GM18520 (cell line): ENCODE results near the gene ETV6.

ENCODE experiments used
- ATAC-seq: cut with Tn5 transposase; IDR thresholded peaks from one replicate; pipeline ENCODE4 v1.9.1; 2021; ENCODE audit not compliant: unreplicated experiment

The ETV6 gene

GRCh38 chr12:11693601-11694000, 44.1 kb downstream of the ETV6 start:
- no peak for ATAC-seq

DNA sequence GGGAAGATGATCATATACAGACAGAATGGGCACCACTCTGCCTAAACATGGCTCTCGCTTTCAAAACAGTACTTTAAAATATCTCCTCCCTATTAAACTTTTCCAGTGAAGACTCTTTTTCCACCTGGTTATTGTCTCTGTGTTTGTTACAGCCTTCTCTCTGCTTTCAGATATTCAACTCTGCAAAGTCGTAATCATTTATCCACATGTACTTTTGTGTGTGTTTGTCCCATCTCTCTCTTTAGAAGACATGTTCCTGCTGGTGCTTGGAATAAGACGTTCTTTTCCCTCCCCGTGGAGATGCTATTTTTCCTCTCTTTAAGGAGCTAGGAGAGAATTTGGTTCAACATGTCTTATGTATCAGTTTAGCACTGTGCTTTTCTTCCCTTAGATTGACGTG, 45.1 kb downstream of the ETV6 start:
- no peak for ATAC-seq

DNA sequence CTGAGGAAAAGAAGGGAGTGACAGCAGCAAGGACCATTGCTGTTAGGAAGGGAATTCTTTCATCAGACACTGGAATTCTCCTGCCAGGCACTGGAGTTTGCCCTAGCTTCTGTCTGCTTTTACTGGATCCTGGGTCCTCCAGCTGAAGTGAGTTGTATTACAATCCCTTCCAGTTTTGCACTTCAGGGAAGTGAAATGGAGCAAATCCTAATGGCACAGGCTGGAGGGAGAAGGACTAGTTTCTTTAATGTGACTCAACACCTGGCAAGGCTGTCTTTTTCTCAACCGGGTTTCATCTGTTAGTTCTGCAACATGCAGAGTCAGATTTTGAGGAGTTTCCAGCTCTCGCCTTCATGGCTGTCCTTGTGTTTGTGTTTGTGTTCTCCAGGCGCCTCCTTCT, 45.8 kb downstream of the ETV6 start:
- no peak for ATAC-seq

GRCh38 chr12:11696084-11696483, 46.6 kb downstream of the ETV6 start:
- ATAC-seq = no peak

DNA sequence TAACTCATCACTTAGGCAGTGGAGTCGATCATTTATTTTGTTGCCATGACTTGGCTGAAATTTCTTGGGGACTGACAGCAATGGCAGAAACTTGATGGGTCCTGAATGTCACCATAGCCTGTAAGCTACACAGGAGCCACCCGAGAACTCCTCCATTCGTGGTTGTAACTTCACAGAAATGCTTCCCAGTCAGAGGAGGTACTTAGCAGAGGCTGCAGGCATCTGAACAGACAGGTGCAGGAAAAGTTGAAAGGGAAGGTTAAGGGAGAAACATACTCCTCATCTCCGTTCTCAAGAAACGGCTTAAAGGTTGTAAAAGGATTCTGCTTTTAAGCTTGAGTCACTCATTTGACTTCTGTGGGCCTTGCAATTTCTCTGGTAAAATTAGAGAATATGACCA, 47.7 kb downstream of the ETV6 start:
- no peak for ATAC-seq

GRCh38 chr12:11697670-11698387, 48.4 kb downstream of the ETV6 start:
- no peak for ATAC-seq

DNA sequence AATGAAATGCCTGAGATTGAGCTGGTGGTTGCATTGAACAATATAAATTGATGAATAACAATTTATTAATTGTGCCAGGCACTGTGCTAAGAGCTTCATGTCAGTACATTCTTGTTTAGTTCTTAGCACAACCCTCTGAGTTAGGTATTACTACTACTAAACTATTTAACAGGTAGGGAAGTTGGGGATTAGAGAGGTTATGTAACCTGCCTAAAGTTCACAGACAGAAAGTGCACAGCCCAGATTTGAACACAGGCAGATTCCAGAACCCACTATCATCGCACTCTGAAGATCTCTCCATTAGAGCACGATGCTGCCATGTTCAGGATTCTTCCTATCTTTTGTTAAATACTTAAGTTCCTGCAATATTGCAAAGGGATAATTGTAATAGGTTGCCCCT, 49.3 kb downstream of the ETV6 start:
- no peak for ATAC-seq

DNA sequence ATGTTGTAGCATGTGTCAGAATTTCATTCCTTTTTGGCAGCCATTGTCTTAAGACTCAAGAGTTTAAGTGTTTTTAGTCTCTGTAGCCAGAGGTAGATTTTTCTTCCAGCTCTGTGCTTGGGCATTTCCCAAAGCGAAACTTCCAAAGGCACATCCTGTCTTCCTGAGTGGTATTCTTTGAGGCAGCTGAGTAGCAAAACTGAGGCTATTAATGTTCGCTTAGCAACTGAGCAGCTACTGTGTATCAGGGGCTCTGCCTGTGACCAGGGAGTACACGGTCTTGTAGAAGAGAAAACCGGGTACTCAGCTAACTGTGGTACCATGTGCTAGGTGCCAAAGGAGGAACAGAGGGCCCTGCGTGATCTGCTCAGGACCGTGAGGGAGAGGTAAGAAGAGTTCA, 52.0 kb downstream of the ETV6 start:
- no peak for ATAC-seq

GRCh38 chr12:11702959-11703358, 53.5 kb downstream of the ETV6 start:
- no peak for ATAC-seq

DNA sequence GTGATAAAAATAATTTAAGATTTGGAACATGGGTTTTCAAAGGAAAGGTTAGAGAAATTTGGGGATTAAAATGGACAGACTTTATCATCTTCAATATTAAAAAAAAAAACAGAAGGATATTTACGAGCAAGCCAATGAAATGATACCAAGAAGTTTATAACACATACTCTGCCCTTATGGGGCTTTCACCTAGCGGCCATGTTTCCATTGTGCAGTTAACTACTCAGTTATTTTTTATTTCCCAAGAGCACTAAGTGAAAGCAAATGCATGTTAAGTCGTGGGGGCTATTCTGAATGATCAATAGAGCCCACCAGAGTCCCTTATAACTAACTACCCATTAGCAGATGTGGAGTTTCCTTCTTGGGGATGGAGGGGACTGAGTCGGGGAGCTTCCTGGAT, 53.9 kb downstream of the ETV6 start:
- ATAC-seq = no peak

- no peak for ATAC-seq
Measured at GRCh38 chr12:11704089-11704488, 54.6 kb downstream of the ETV6 start.

DNA sequence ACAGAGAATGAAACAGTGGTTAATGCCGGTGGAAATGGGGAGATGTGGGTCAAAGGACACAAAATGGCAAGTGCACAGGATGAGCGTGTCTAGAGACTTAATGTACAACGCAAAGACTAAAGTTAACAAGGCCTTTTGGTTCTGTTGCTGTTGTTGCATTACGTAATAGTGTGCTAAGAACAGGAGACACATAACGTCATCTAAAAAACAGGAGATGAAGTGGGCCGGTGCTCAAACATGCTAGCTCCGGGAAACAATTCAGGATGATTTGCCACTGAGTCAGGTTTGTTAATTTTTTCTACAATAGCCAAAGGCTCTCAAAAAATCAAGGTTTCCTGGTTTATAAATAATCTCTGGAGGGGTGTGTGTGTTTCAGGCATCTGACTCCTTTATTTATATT, 55.5 kb downstream of the ETV6 start:
- ATAC-seq = no peak

GRCh38 chr12:11706509-11707379, 57.3 kb downstream of the ETV6 start:
- ATAC-seq = no peak

- no peak for ATAC-seq
Measured at GRCh38 chr12:11707535-11707934, 58.1 kb downstream of the ETV6 start.

DNA sequence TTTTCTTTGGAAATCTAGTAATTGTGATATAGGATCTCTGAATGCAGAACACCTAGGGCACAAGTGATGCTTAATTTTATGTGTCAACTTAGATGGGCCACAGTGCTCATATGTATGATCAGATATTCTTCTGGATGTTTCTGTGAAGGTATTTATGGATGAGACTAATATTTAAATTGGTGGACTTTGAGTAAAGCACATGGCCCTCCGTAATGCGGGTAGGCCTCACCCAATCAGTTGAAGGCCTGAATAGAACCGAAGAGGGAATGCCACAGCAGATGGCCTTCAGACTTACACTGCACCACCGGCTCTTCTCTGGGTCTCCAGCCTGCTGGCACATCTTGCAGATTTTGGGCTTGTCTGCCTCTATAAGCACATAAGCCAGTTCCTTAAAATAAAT, 60.0 kb downstream of the ETV6 start:
- no peak for ATAC-seq

DNA sequence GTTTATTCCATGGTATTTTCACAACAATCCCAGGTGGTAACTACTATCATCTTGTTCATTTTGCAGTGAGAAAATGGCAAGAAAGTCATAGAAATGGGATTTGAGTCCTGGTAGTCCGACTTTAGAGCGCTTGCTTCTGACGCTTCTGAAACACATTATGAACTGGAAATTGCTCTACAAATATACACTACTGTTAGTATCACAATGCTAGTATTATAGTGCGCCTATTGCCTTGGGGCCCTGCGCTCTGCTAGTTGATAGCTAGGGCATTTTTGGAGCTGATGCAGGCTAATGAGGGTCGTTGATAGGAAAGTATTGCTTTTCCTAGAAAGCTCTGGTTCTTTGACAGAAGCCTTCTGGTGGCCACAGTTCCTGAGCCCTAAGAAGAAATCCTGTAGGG, 61.0 kb downstream of the ETV6 start:
- no peak for ATAC-seq

- no peak for ATAC-seq
Measured at GRCh38 chr12:11710906-11711305, 61.4 kb downstream of the ETV6 start.

GRCh38 chr12:11711651-11712327, 62.3 kb downstream of the ETV6 start:
- no peak for ATAC-seq

DNA sequence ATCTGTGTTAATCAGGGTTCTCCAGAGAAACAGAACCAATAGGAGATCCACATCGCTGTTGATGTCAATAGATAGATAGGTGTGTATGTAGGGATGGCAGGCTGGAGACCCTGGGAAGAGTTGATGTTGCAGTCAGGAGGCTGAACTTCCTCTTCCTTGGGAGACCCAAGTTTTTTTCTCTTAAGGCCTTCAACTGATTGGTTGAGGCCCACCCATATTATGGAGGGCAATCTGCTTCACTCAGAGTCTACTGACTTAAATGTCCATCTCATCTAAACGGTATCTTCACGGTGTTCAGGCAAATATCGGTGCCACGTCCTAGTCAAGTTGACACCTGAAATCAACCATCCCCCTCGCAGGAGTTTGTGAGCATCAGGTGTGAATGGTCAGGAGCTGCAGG, 63.0 kb downstream of the ETV6 start:
- no peak for ATAC-seq

DNA sequence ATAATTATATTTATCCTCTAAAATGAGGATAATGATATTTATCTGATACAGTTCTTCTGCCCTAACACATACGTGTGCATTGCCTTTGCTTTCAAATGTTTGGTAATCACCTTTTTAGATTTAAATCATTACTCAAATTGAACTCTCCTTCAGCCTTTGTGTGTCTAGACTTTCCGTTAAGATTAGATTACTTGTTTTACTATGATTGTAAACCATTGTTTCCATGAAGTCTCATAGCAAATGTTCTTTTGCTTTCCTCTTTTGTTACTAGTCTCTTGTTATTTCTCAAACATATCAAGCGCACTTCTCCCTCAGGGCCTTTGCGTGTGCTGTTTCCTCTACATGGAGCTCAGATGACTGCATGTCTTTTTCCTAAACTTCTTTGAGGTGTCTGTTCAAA, 63.7 kb downstream of the ETV6 start:
- ATAC-seq = no peak

- ATAC-seq = no peak
Measured at GRCh38 chr12:11714626-11715025, 65.2 kb downstream of the ETV6 start.

DNA sequence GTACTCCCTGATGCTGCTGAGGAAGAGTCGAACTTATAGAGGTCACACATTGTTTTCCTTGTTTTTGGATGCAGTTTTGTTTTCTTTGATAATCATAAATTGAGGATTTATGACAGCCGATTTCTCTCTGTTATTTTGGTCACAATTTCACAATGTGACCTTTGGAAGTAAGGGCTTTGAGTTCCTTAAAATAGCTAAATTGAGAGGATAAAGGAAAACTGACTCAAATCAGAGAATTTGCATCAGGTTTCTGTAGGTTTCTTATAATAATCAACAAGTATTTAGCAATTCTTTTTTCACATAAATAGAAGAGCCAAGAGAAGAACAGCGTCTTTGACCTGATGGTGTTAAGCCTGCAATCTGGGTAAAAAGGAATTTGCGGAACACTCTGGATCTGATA, 66.1 kb downstream of the ETV6 start:
- no peak for ATAC-seq
